HG02884 (cell line): Measurements from ENCODE around the gene AKR1B1.
A peak's percentile ranks its signal among the peaks of the same experiment; 100 is the strongest.
"Not testable (repeated sequence)": the region's sequence is repeated elsewhere in the genome, so short reads cannot be mapped to it uniquely, and the experiment has no call there.

Source experiments
- ATAC-seq: cut with Tn5 transposase; IDR thresholded peaks from one replicate; pipeline ENCODE4 v1.9.1; 2021; ENCODE audit warnings: mild to moderate bottlenecking, moderate library complexity; ENCODE audit not compliant: unreplicated experiment

Gene AKR1B1

GRCh38 chr7:134458806-134459698 is at the start of gene AKR1B1:
AKR1B1 (minus strand) TSS chr7:134459100; CDS start chr7:134459062, 38 bp downstream.
- peak; percentile 95 for ATAC-seq

GRCh38 chr7:134505856-134506255 is 47.0 kb upstream of the AKR1B1 start:
- ATAC-seq, result no peak

- no peak for ATAC-seq
Observed at GRCh38 chr7:134504660-134505164, 45.8 kb upstream of the AKR1B1 start.

GRCh38 chr7:134502463-134503371 is 43.8 kb upstream of the AKR1B1 start:
- no peak for ATAC-seq

GRCh38 chr7:134500982-134501381 is 42.1 kb upstream of the AKR1B1 start:
- ATAC-seq, result no peak

GRCh38 chr7:134500406-134500805 is 41.5 kb upstream of the AKR1B1 start:
- no peak for ATAC-seq

GRCh38 chr7:134495546-134495945 is 36.6 kb upstream of the AKR1B1 start:
- ATAC-seq, result no peak

- no peak for ATAC-seq
Observed at GRCh38 chr7:134493091-134493490, 34.2 kb upstream of the AKR1B1 start.

- ATAC-seq, result not testable (repeated sequence)
Observed at GRCh38 chr7:134487721-134488120, 28.8 kb upstream of the AKR1B1 start.

- no peak for ATAC-seq
Observed at GRCh38 chr7:134485203-134485602, 26.3 kb upstream of the AKR1B1 start.

GRCh38 chr7:134483296-134483695 is 24.4 kb upstream of the AKR1B1 start:
- no peak for ATAC-seq

GRCh38 chr7:134482858-134483257 is 24.0 kb upstream of the AKR1B1 start:
- ATAC-seq, result no peak

- ATAC-seq, result no peak
Observed at GRCh38 chr7:134481167-134481566, 22.3 kb upstream of the AKR1B1 start.

GRCh38 chr7:134480730-134481129 is 21.8 kb upstream of the AKR1B1 start:
- no peak for ATAC-seq

GRCh38 chr7:134480202-134480601 is 21.3 kb upstream of the AKR1B1 start:
- ATAC-seq, result no peak

- no peak for ATAC-seq
Observed at GRCh38 chr7:134478707-134479106, 19.8 kb upstream of the AKR1B1 start.

- ATAC-seq, result no peak
Observed at GRCh38 chr7:134477954-134478353, 19.1 kb upstream of the AKR1B1 start.

GRCh38 chr7:134476044-134476443 is 17.1 kb upstream of the AKR1B1 start:
- no peak for ATAC-seq

GRCh38 chr7:134474828-134475227 is 15.9 kb upstream of the AKR1B1 start:
- ATAC-seq, result no peak

- no peak for ATAC-seq
Observed at GRCh38 chr7:134473861-134474291, 15.0 kb upstream of the AKR1B1 start.

- no peak for ATAC-seq
Observed at GRCh38 chr7:134472572-134473244, 13.8 kb upstream of the AKR1B1 start.
